RCC 7860 (cell line): ENCODE results near the gene ZC2HC1C.

Experiments used
- DNase-seq: peaks from one replicate; pipeline ENCODE4 v3.0.0-alpha.2; 2015; ENCODE audit warnings: low spot score
- FAIRE-seq: peaks from 2 replicates; lab custom pipeline; 2012; peaks lifted over from hg19 to GRCh38; lab: Jason Lieb, UNC

Gene ZC2HC1C, protein sequence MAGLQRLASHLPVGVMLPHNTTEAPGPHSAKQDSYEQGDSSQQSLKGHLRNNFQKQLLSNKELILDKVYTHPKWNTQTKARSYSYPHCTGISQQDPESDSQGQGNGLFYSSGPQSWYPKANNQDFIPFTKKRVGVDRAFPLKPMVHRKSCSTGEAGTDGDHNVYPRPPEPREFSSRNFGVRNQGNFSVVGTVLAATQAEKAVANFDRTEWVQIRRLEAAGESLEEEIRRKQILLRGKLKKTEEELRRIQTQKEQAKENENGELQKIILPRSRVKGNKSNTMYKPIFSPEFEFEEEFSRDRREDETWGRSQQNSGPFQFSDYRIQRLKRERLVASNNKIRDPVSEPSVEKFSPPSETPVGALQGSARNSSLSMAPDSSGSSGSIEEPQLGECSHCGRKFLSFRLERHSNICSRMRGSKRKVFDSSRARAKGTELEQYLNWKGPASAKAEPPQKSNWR

DNA sequence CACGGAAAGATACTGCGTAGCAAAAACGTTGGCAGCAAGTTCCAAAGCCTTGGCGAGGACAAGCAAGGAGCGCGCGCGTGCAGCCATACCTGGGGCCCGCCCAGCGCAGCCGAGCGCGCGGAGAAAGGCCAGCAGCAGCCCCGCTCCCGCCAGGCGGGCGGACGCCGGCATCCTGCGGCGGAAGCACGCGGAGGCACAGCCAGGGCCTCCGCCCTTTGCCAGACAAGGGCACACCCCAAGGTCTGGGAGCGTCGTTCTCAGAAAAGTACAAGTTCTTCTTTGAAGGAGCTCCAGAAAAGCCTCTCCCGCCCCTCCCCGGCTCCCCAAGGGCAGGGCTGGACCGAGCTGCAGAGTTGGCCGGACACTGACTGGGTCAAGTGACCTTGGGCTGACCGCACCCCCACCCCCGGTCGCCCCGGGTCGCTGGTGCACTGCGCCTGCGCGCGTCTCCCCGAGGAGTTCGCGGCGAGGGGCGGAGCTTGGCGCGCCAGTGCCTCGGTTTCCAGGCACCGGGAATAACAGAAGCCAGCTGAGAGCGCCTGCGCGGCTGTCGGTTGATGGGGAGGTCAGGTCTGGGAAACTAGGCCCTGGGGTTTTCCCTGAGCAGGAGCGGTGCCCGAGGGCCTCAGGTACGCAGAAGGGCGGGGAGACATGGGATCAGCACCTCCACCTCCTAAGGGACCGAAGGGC lies at the start of gene ZC2HC1C:
Gene ZC2HC1C, plus strand, starts transcription at position 521 of the 690 bp plus-strand sequence. CDS start 933 bp downstream, outside the sequence.
- FAIRE-seq (no peak), DNase-seq (peak; percentile 75)

DNA sequence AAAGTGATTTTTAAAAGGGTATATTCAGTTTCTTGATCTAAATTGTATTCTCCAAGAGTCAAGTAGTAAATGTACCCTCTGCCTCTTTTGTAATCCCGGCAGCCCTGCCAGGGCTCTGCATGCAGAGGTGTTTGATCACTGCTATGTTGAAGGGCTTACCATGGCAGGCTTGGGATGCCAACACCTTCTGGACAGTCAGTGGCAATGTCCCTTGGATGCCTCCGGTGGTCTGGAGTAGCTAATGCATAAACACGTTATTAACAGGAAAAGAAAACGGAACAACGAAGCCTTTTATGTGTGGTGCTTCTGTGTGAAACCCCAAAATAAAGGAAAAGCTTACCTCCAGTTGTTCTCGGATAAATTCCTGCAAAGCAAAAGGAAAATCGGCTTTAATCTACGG lies 46.8 kb upstream of the ZC2HC1C start:
- FAIRE-seq (no peak), DNase-seq (no peak)

DNA sequence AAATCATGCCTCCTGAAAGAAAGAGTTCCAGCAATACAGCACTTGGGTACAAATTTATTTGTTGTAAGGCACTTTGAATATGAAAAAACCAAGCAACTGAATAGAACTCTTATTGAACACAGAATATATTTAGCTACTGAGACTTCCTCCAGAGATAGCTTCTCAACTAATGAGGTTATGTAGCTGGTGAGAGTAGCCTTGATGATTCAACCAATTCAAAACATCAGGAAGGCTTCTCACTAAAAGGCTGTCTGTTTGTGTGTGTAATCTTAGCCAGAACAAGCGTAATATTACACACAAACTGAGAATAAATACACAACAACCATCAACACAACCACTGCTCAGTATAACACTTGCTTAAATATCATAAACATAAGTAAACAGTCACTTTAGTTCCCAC lies 46.3 kb upstream of the ZC2HC1C start:
- FAIRE-seq (no peak), DNase-seq (no peak)

DNA sequence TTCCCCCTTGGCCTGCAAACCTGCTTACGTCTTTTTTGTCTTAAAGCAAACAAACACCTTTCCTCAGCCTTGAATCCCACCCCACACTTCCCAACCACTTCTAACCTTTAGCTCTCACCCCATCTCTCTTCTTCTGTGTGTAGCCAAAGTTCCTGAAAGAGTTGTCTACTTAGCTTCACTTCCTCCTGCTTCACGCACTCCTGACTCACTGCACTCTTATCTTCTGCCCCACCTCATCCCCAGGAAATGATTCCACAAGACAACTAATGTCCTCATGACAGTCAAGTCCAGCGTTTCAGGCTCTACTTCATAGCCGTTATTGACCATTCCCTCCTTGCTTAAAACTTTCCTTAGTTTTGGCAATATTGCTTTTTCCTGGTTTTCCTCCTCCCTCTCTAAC lies 44.4 kb upstream of the ZC2HC1C start:
- FAIRE-seq (no peak), DNase-seq (no peak)

GRCh38 chr14:75025876-75026275 lies 43.6 kb upstream of the ZC2HC1C start:
- DNase-seq = no peak
- FAIRE-seq = no peak

GRCh38 chr14:75030147-75030546 lies 39.3 kb upstream of the ZC2HC1C start:
- FAIRE-seq (no peak), DNase-seq (no peak)

DNA sequence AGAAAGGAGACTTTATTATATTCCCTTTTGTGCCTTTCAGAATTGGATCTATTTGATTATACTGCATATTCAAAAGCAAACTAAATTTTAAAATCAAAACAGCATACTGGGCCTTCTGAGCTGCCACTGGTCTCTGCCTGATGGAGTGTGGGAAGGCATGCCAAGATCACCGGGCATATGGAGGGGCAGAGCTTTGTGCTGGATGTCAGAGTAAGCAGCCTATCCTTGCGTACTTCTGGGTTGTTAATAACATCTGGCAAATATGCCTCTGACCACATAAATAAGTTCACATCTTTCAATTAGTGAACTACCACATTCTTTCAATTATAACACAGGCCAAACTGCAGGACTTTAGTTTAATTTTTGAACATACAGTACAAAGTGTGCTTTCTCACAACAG lies 36.5 kb upstream of the ZC2HC1C start:
- FAIRE-seq (no peak), DNase-seq (no peak)

DNA sequence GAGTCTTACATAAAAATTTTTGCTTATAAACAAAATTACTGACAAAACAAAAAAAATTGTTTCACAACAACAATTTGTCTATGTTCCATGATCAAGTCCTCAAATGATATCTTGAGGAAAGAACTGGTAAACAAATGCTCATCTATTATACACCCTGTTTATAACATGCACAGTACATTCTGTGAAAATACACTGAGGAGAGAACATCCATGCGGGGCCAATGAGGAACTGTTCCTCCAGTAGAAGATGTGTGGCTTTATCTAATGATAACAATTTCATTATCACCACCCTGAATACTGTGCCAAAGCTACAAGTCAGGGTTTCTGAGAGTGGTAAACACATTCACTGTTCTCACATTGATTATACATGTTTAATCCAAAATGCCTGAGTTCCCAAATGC lies 28.9 kb upstream of the ZC2HC1C start:
- DNase-seq (no peak), FAIRE-seq (no peak)

GRCh38 chr14:75040959-75041358 lies 28.5 kb upstream of the ZC2HC1C start:
- no peak for FAIRE-seq

GRCh38 chr14:75041613-75042012 lies 27.8 kb upstream of the ZC2HC1C start:
- peak; percentile 53 for DNase-seq
- FAIRE-seq = peak; percentile 48

More at GRCh38 chr14:75040959-75041358, 28.5 kb upstream of the ZC2HC1C start:
- DNase-seq = no peak

DNA sequence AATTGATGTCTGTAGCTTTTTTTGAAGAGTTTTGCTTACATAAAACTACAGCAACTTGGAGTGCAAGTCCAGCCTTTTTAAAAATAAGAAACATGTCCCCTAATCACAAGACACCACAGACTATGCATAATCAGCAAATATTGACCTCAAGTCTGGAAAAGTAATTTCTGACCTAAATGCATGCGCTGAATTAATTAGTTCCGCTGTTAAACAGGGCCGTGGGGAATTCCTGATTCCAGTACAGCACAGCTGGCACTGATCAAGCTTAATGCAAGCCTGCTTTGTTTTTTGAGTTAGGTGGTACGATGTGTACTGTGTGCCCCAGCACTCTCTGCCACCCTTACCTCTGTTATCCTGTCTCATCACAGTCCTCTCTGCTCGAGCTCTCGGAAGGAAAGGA lies 27.4 kb upstream of the ZC2HC1C start:
- FAIRE-seq (no peak), DNase-seq (no peak)

DNA sequence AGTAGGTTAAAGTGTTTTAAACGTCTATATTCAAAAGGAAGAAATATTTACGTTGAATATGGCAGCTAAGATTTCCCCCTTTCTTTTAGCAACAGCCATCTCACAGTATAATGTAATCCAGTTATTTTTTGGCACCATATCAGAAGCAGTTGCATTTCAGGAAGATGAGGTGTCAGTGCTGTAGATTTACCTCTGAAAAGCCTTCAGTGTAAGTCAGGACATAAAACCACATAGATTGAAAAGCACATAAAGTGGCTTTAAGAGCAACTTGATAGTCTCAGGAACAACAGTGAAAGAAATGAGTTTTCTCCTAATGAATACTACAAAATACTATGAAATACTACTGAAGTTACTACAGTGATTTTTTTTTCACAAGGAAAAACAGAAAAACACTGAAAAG lies 25.1 kb upstream of the ZC2HC1C start:
- DNase-seq (peak; percentile 48), FAIRE-seq (peak; percentile 45)

DNA sequence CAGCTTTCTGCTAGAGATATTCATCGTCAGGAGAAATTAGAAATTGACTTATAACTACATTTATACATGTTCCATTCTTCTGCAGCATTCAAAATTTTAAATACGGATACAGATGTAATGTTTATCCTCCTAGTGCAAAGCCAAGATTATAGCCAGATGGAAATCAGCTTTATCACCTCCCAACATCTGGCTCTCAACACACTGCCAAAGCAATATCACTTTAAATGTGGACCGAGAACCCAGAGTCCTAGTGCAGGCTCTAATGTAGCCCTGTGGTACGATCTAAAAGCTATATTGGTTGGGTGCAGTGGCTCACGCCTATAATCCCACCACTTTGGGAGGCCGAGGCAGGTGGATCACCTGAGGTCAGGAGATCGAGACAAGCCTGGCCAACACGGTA lies 24.7 kb upstream of the ZC2HC1C start:
- DNase-seq (no peak), FAIRE-seq (no peak)

DNA sequence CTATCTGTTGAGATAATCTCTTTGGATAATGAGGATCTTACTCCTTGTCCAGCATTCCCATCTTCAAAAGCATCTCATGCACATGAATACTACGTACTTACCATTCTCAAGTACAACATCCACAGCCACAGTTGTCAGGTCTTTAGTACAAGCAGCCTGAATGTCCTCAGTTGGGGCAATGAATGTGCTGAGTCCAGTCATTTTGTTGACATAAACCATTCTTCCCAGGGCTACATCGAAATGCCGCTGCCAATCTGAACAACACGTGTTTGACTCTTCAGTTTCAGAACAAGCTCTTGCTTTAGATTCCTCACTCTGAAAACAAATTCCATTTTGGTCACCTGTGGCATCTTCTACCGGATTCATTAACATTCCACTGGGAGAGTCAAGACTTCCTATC lies 23.2 kb upstream of the ZC2HC1C start:
- no peak for DNase-seq
- no peak for FAIRE-seq

- FAIRE-seq (no peak), DNase-seq (peak; percentile 44)
These were observed 22.5 kb upstream of the ZC2HC1C start for GRCh38 chr14:75046899-75047298.

GRCh38 chr14:75047506-75047905 lies 21.9 kb upstream of the ZC2HC1C start:
- DNase-seq (no peak), FAIRE-seq (no peak)

- FAIRE-seq = no peak
These were observed 21.3 kb upstream of the ZC2HC1C start for GRCh38 chr14:75048101-75048500.

GRCh38 chr14:75049136-75049535 lies 20.3 kb upstream of the ZC2HC1C start:
- DNase-seq = no peak

More at GRCh38 chr14:75048101-75048500, 21.3 kb upstream of the ZC2HC1C start:
- DNase-seq = no peak

DNA sequence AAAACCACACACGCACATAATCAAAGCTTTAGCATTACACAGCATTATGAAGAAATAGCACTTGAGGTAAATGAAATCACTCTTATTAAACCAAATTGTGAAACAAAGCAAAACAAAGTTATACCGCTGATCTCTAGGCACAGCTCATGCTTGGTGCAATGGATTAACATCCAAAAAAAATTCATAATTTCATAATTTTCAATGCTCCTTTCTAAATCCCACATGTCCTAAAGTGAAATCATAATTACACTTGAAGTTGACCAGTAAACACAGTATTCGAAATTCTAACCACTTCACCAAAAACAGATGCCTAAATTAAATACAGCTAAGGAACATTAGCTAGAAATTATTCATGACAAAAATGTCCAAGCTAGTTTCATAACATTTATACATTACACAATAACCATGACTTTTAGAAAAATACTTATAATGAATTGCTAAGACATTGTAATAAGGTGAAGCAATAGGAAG lies 19.7 kb upstream of the ZC2HC1C start:
- no peak for FAIRE-seq
- no peak for DNase-seq

More at GRCh38 chr14:75049136-75049535, 20.3 kb upstream of the ZC2HC1C start:
- no peak for FAIRE-seq

DNA sequence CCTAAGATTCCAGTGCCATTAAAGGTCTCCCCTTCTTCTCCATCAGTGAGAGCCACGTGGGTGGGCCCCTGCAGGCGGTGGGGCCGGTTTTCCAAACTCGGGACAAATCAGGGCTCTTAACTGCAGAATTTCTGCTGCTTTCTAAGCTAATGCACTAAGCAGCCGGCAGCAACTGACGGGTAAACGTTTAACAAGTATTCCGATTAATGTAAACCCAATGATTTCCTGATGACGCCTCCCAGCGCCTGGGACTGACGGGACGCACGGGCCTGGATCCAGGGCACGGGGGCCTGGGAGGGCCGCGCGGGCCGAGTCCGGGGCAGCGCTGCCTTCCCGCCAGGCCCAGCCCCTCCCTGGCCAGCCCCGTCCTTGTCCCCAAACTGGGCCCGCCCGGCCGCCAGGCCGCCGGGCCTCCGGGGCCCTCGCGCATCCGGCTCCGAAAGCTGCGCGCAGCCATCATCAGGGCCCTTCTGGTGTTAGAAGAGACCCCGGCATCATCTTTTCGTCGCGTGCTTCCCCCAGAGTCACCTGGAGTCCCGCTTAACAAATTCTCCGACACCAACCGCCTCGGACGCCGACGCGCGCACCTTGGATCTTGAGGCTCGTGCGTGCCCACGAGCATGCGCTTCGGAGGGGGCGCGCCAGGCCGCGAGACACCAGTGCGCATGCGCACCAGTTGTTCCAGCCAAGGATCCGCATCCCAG lies 18.4 kb upstream of the ZC2HC1C start, which contains the start of gene MLH3:
Gene MLH3, minus strand, starts transcription at position 616 of the 704 bp plus-strand sequence. CDS start 1,812 bp downstream, outside the sequence.
- DNase-seq = peak; percentile 64

GRCh38 chr14:75051556-75051899 lies 17.9 kb upstream of the ZC2HC1C start:
- DNase-seq (no peak), FAIRE-seq (peak; percentile 2)

More for the DNA sequence above, 18.4 kb upstream of the ZC2HC1C start, which contains the start of gene MLH3:
- no peak for FAIRE-seq
